HG03469 (cell line): ENCODE measurements around the gene NALF2.

Experiments used
- ATAC-seq: cut with Tn5 transposase; IDR thresholded peaks from one replicate; pipeline ENCODE4 v1.9.1; 2021; ENCODE audit warnings: mild to moderate bottlenecking, moderate library complexity, moderate number of reproducible peaks; ENCODE audit not compliant: unreplicated experiment

The NALF2 gene

DNA sequence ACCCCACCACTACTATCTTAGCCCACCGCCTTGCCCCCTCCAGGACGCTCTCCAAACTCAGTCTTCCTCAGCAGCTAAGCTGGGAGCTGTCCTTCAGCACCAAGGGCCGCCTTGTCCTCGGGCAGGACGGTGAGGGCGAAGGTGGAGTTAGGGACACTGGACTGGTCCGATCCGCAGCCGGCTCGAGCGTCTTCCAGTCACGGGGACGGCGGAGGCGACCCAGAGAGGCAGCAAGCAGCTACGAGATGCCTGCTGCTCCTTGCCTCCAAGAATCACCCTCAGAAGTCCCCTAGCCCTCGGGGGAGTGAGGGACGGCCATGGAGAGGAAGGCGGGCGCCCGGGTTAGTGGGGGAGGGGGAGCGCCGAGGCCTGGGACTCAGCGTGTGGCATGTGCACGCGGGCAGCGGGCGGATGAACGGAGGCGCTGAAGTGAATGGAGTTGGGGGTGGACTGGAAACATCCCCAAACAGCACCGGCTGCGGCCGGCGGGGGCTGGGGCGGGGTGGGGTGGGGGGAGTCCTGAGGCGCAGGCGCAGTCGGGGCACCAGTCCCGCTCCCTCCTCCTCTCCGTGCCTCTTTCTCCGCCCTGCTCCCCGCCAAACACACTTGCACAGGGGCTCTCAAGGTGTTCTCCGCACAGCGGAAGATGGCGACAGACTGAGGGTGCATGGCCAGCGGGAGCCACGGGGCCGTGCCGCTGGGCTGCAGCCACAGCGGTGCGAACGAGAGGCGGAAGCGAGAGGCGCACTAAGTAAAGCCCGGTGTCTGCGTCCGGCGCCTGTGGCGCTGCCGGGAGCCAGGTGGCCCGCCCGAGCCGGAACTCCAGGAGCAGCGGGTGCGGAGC, at the start of gene NALF2:
TSS of gene NALF2 (plus strand) at position 545 of the 844 bp plus-strand sequence. CDS start 957 bp downstream, outside the sequence.
- ATAC-seq, result no peak

DNA sequence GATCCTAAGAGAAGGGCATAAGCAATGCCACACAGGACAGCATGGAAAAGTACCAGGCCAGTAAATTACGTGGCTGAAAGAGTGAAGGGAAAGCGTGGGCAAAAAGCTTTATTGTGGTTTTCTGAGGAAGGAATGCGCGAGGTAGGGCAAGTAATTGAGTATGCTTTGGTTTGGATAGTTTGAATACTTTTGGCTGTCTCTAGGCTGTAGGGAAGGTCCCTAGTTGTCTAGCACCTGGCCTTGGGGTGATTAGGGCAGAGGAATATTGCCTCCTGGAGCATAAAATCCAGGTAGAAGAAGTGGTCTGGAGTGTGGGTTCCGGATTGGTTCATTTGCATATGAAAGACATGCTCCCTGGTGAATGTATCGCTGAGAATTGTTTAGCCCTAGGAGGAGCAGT, 46.4 kb upstream of the NALF2 start:
- ATAC-seq, result no peak

DNA sequence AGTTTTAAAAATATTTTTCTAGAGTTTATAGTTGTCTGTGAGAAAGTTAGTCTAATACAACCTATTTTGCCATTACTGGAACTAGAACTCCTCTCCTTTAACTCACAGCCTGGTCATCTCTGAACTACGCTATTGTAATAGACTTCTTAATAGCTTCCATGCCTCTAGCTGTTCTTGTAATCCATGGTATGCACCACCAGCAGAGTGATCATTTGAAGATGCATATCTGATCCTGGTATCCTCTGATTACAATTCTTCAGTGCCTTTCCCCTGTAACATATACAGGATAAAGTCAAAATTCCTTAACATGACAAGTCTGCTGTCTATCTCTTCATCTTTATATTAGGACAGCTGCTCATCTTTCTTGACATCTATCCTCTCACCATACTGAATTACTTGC, 37.6 kb upstream of the NALF2 start:
- ATAC-seq, result no peak

- no peak for ATAC-seq
Measured at GRCh38 chrX:69469975-69470374, 34.2 kb upstream of the NALF2 start.

DNA sequence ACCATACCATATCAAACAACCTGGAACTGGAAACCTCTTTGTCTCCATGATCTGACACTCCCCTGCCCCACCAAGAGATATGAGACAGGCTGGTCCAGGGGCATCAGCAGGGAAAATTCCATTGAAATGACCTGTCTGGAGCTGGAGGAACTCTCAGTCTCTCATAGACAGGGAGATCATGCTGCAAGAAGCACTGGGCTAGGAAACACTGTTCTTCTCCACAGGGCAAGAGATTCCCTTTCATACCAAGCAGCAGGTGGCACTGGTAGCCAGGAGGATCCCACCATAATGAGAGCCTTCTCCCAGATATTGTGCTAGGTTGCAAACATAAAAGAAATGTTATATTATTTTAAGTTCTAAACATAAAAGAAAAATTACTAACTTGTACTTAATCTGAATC, 14.5 kb upstream of the NALF2 start:
- no peak for ATAC-seq

GRCh38 chrX:69493193-69493592, 10.9 kb upstream of the NALF2 start:
- no peak for ATAC-seq

- no peak for ATAC-seq
Measured at GRCh38 chrX:69493766-69494165, 10.4 kb upstream of the NALF2 start.

DNA sequence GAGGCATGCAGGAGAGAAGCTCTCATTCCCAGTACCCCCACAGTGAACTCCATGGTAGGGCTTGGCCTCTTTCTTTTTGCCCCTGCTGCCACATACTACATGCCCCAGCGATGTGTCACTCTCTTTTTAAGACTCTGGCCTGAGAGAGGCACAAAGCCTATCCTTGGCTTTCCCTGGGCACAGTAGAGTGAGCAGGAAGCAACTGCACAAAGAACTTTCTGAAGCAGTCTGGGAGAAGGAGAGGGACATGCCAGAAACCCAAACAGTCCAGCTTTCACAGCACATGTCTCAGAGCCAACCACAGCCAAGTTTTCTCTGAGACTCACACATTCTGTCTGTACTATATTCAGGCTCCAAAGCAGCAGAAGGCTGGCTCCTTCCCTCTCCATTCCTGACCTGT, 7.9 kb upstream of the NALF2 start:
- ATAC-seq, result no peak

- ATAC-seq, result no peak
Measured at GRCh38 chrX:69501429-69501828, 2.7 kb upstream of the NALF2 start.

DNA sequence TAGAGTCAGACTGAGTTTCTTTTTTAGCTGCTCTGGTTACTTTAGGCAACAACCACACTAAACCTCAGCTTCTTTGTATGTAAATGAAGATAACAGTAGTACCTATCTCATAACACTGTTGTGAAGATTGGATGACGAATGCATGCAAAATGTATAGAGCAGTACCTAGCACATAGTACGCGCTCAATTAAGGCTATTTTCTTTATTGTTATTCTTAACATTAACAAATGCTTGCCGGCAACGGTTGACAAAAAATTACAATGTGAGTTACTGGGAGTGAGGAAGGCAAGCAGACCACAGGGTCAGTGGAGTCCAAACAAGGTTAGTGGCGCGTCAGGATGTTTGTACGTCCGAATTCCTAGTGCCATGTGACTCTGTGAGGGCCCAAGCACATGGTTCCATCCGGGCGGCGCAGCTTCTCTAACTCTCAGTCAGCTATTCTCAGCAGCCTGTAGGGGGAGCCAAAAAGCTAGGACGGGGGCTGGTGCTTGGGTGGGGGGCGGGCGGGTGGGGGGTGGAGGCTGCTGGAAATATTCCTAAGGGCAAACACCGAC, 821 bp upstream of the NALF2 start:
- no peak for ATAC-seq

- ATAC-seq, result no peak
Measured at GRCh38 chrX:69504626-69505612, 793 bp downstream of the NALF2 start.

- ATAC-seq, result no peak
Measured at GRCh38 chrX:69505772-69506616, 1.9 kb downstream of the NALF2 start.

GRCh38 chrX:69506617-69507499, 2.7 kb downstream of the NALF2 start:
- no peak for ATAC-seq

DNA sequence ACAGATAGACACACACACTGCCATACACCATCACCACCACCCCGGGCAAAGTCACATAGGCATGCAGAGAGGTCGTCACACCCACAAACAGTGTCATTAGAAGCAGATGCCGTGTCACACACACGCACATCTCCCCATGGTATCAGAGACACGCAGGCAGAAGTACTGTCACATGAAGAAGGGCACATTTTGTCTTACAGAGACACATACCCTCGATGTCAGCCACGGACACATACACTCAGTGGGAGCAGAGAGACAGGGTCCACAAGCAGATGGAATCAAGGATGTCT, 3.3 kb downstream of the NALF2 start:
- no peak for ATAC-seq

DNA sequence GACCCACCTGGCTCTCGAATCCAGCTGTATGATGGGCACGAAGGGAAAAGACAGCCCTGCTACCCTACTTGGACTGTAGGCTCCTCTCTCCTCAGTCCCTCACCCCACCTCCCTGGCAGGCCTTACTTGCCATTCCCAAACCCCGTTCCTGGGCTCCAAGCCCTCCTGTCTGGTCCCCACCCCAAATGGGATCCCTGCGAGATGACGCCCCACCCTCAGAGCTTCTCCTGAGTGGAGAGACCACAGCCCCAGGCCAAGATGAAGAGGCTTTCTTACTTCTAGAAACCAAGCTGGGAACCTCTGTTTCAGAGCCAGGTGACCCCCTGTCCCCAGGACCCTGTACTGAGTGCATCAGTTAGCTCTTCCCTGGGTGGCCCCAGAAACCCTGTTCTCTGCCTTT, 4.5 kb downstream of the NALF2 start:
- ATAC-seq, result no peak

DNA sequence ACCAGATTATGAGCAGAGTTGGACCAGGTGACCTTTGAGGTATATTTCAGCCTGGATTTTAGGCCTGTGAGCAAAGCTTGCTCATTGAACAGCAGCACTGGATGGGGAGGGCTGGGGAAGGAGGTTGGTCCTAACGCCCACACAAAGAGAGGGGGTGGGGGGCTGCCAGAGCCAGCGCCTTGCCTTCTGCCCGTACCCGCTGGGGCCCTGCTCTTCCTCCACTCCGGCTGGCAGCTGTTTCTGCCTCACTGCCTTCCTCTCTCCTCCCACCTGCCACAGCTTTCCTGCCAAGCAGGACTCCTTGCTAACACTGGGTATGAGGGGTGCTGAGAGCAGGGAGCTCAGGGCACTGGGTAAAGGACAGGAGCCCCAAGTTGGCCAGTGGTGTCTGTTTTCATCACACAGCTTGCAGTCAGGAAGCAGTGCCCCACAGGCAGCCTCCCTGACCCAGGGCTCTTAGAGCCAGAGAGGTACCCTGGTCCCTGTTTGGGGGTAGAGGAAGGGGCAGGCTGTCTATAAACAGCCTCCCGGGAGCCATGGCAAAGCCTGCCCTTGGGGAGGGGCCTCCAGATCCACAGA, 6.1 kb downstream of the NALF2 start:
- ATAC-seq, result no peak

- ATAC-seq, result no peak
Measured at GRCh38 chrX:69510914-69511513, 6.9 kb downstream of the NALF2 start.

DNA sequence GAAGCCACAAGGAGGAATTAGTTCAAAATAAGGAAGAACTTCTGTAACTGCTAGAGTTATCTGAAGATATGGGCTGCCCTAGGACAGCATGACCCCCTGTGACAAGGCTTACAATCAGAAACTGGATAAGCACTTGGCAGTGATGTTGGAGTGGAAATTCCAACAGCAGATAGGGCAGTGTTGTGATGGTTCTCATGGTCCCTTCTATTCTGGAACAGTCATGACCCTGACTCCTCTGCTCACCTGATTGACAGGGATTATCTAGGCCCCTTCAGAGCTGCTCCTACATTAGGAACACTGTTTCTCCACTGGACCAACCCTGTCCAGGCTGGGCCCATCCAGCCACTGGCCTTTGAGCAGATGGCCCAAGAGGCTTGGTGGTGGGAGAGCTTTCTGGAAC, 17.9 kb downstream of the NALF2 start:
- no peak for ATAC-seq

GRCh38 chrX:69523314-69523713, 19.2 kb downstream of the NALF2 start:
- ATAC-seq, result no peak
